Measurements from ENCODE around the gene PLK5. TPM values are rescaled to one million over a fixed set of nuclear protein-coding genes. Genes with fewer than 3 reads are reported as not detected.
"Not testable (repeated sequence)": the region's sequence is repeated elsewhere in the genome, so short reads cannot be mapped to it uniquely, and the experiment has no call there.

PLK5 gene
- total RNA-seq, 2 experiments from 2014 or later: not detected

- Mint-ChIP-seq H3K4me1 (peaks cover 5% of the 10 kb centered on the region), H3K9me3 (ENCODE audit: low read depth) (no peaks in the 10 kb centered on the region), H3K36me3 (ENCODE audit: low read depth) (no peaks in the 10 kb centered on the region), H3K4me3 (no peak overlapping the region), H3K27ac (no peak overlapping the region), H3K27me3 (peaks cover 30% of the 10 kb centered on the region)
- CTCF ChIA-PET: interaction anchor here (1.2 kb wide), 1 partner anchor 24 kb away, joined by 3 read pairs; no protein-coding TSS in a partner anchor
- intact Hi-C loops (cut with DNase I, micrococcal nuclease): no loop called here
- POLR2A ChIA-PET: no interaction called here
- no peak for ATAC-seq
- no peak for DNase-seq
Observed at GRCh38 chr19:1522061-1522460, 1.8 kb upstream of the PLK5 start.

- ChIA-PET POLR2A (no interaction called here), CTCF (interaction anchor here (1.2 kb wide), 1 partner anchor 23 kb away, joined by 3 read pairs; no protein-coding TSS in a partner anchor)
- Mint-ChIP-seq H3K27ac (no peak overlapping the region), H3K9me3 (ENCODE audit: low read depth) (no peaks in the 10 kb centered on the region), H3K4me1 (peaks cover 5% of the 10 kb centered on the region), H3K4me3 (no peak overlapping the region), H3K36me3 (ENCODE audit: low read depth) (no peaks in the 10 kb centered on the region), H3K27me3 (peaks cover 33% of the 10 kb centered on the region)
- DNase-seq: no peak
- intact Hi-C loops (cut with DNase I, micrococcal nuclease): no loop called here
- no peak for ATAC-seq
Observed at GRCh38 chr19:1522838-1523237, 1.0 kb upstream of the PLK5 start.

- Mint-ChIP-seq H3K4me3 (no peak overlapping the region), H3K27me3 (peaks cover 33% of the 10 kb centered on the region), H3K36me3 (ENCODE audit: low read depth) (no peaks in the 10 kb centered on the region), H3K4me1 (peaks cover 5% of the 10 kb centered on the region), H3K27ac (no peak overlapping the region), H3K9me3 (ENCODE audit: low read depth) (no peaks in the 10 kb centered on the region)
- ATAC-seq (no peak), DNase-seq (no peak)
- intact Hi-C loops (cut with DNase I, micrococcal nuclease): no loop called here
- POLR2A ChIA-PET: no interaction called here
- CTCF ChIA-PET: no interaction called here
Observed at GRCh38 chr19:1524287-1524971, 552 bp downstream of the PLK5 start.

- CTCF ChIA-PET: no interaction called here
- Mint-ChIP-seq H3K9me3 (ENCODE audit: low read depth) (no peaks in the 10 kb centered on the region), H3K27ac (no peak overlapping the region), H3K4me1 (peaks cover 5% of the 10 kb centered on the region), H3K27me3 (peaks cover 34% of the 10 kb centered on the region), H3K4me3 (no peak overlapping the region), H3K36me3 (ENCODE audit: low read depth) (no peaks in the 10 kb centered on the region)
- POLR2A ChIA-PET: no interaction called here
- no peak for DNase-seq
- ATAC-seq: no peak
- intact Hi-C loops (cut with DNase I, micrococcal nuclease): no loop called here
Observed at GRCh38 chr19:1524972-1525325, 1.1 kb downstream of the PLK5 start.

GRCh38 chr19:1525343-1525742, 1.5 kb downstream of the PLK5 start:
- peaks cover 5% of the 10 kb centered on the region for H3K4me1 Mint-ChIP-seq
- no peak overlapping the region for H3K27ac Mint-ChIP-seq
- ChIA-PET CTCF (no interaction called here), POLR2A (no interaction called here)
- intact Hi-C loops (cut with DNase I, micrococcal nuclease): no loop called here
- no peaks in the 10 kb centered on the region for H3K36me3 Mint-ChIP-seq (ENCODE audit: low read depth)
- ATAC-seq (no peak), DNase-seq (no peak)
- no peak overlapping the region for H3K4me3 Mint-ChIP-seq
- H3K27me3 Mint-ChIP-seq: peaks cover 37% of the 10 kb centered on the region
- no peaks in the 10 kb centered on the region for H3K9me3 Mint-ChIP-seq (ENCODE audit: low read depth)

GRCh38 chr19:1526066-1526778, 2.3 kb downstream of the PLK5 start:
- no peak for ATAC-seq
- no peaks in the 10 kb centered on the region for H3K36me3 Mint-ChIP-seq (ENCODE audit: low read depth)
- no peaks in the 10 kb centered on the region for H3K9me3 Mint-ChIP-seq (ENCODE audit: low read depth)
- intact Hi-C loops (cut with DNase I, micrococcal nuclease): no loop called here
- no peak overlapping the region for H3K4me3 Mint-ChIP-seq
- ChIA-PET CTCF (no interaction called here), POLR2A (no interaction called here)
- no peak overlapping the region for H3K27ac Mint-ChIP-seq
- DNase-seq: no peak
- H3K27me3 Mint-ChIP-seq: peaks cover 37% of the 10 kb centered on the region
- peaks cover 5% of the 10 kb centered on the region for H3K4me1 Mint-ChIP-seq

- peaks cover 5% of the 10 kb centered on the region for H3K4me1 Mint-ChIP-seq
- no peaks in the 10 kb centered on the region for H3K9me3 Mint-ChIP-seq (ENCODE audit: low read depth)
- intact Hi-C loops (cut with DNase I, micrococcal nuclease): no loop called here
- ATAC-seq (no peak), DNase-seq (no peak)
- H3K36me3 Mint-ChIP-seq (ENCODE audit: low read depth): no peaks in the 10 kb centered on the region
- ChIA-PET CTCF (interaction anchor here (0.6 kb wide), 1 partner anchor 141 kb away, joined by 3 read pairs; no protein-coding TSS in a partner anchor), POLR2A (no interaction called here)
- peaks cover 37% of the 10 kb centered on the region for H3K27me3 Mint-ChIP-seq
- no peak overlapping the region for H3K27ac Mint-ChIP-seq
- H3K4me3 Mint-ChIP-seq: no peak overlapping the region
Observed at GRCh38 chr19:1526979-1527649, 3.2 kb downstream of the PLK5 start.

- POLR2A ChIA-PET: no interaction called here
- Mint-ChIP-seq H3K27me3 (peaks cover 37% of the 10 kb centered on the region), H3K9me3 (ENCODE audit: low read depth) (no peaks in the 10 kb centered on the region), H3K4me3 (no peak overlapping the region), H3K27ac (no peak overlapping the region), H3K4me1 (peaks cover 5% of the 10 kb centered on the region), H3K36me3 (ENCODE audit: low read depth) (no peaks in the 10 kb centered on the region)
- DNase-seq (no peak), ATAC-seq (no peak)
- intact Hi-C loops (cut with DNase I, micrococcal nuclease): no loop called here
- CTCF ChIA-PET: interaction anchor here (0.6 kb wide), 1 partner anchor 140 kb away, joined by 3 read pairs; no protein-coding TSS in a partner anchor
Observed at GRCh38 chr19:1527650-1528309, 3.9 kb downstream of the PLK5 start.

- CTCF ChIA-PET: no interaction called here
- DNase-seq (no peak), ATAC-seq (no peak)
- H3K4me3 Mint-ChIP-seq: no peak overlapping the region
- H3K36me3 Mint-ChIP-seq (ENCODE audit: low read depth): no peaks in the 10 kb centered on the region
- intact Hi-C loops (cut with DNase I, micrococcal nuclease): no loop called here
- POLR2A ChIA-PET: no interaction called here
- peaks cover 33% of the 10 kb centered on the region for H3K27me3 Mint-ChIP-seq
- H3K9me3 Mint-ChIP-seq (ENCODE audit: low read depth): no peaks in the 10 kb centered on the region
- H3K27ac Mint-ChIP-seq: no peak overlapping the region
- H3K4me1 Mint-ChIP-seq: peaks cover 5% of the 10 kb centered on the region
Observed at GRCh38 chr19:1528596-1529429, 4.9 kb downstream of the PLK5 start.

GRCh38 chr19:1529430-1529816, 5.5 kb downstream of the PLK5 start:
- no peaks in the 10 kb centered on the region for H3K36me3 Mint-ChIP-seq (ENCODE audit: low read depth)
- intact Hi-C loops (cut with DNase I, micrococcal nuclease): no loop called here
- H3K4me3 Mint-ChIP-seq: no peak overlapping the region
- DNase-seq (no peak), ATAC-seq (no peak)
- ChIA-PET CTCF (no interaction called here), POLR2A (no interaction called here)
- peaks cover 3% of the 10 kb centered on the region for H3K4me1 Mint-ChIP-seq
- peaks cover 31% of the 10 kb centered on the region for H3K27me3 Mint-ChIP-seq
- H3K27ac Mint-ChIP-seq: no peak overlapping the region
- no peaks in the 10 kb centered on the region for H3K9me3 Mint-ChIP-seq (ENCODE audit: low read depth)

- H3K36me3 Mint-ChIP-seq (ENCODE audit: low read depth); DNase-seq; intact Hi-C loops (cut with DNase I, micrococcal nuclease); ATAC-seq; H3K9me3 Mint-ChIP-seq (ENCODE audit: low read depth); H3K4me3 Mint-ChIP-seq; H3K4me1 Mint-ChIP-seq; POLR2A ChIA-PET; H3K27ac Mint-ChIP-seq: not testable (repeated sequence)
- CTCF ChIA-PET: interaction anchor here (0.8 kb wide), 1 partner anchor 11 kb away, joined by 3 read pairs; no protein-coding TSS in a partner anchor
- peaks cover 21% of the 10 kb centered on the region for H3K27me3 Mint-ChIP-seq
Observed at GRCh38 chr19:1530856-1531255, 7.0 kb downstream of the PLK5 start.
